IPS DF 6.9 (cell line): ENCODE results near the gene GPRIN2.
A peak's percentile ranks its signal among the peaks of the same experiment; 100 is the strongest.
"Not testable (repeated sequence)": the region's sequence is repeated elsewhere in the genome, so short reads cannot be mapped to it uniquely, and the experiment has no call there.

ENCODE experiments used
- DNase-seq: peaks from one replicate; pipeline ENCODE4 v3.0.0-alpha.2; 2013; ENCODE audit warnings: low read depth, low spot score
- H3K27ac ChIP-seq: one replicate; pipeline ENCODE4 v1.5.1; 2013; ENCODE audit warnings: low read length, control low read depth
- H3K27me3 ChIP-seq: 2 replicates; pipeline ENCODE4 v1.6.1; 2013; ENCODE audit warnings: mild to moderate bottlenecking, low read length; ENCODE audit not compliant: control insufficient read depth, insufficient read depth
- H3K36me3 ChIP-seq: 2 replicates; pipeline ENCODE4 v1.6.1; 2013; ENCODE audit warnings: low read length; ENCODE audit not compliant: control insufficient read depth, insufficient read depth
- H3K4me1 ChIP-seq: 2 replicates; pipeline ENCODE4 v1.6.1; 2013; ENCODE audit warnings: low read length; ENCODE audit not compliant: control insufficient read depth, insufficient read depth
- H3K4me3 ChIP-seq: 2 replicates; pipeline ENCODE4 v1.5.1; 2013; ENCODE audit warnings: mild to moderate bottlenecking, low read length
- H3K9me3 ChIP-seq: 2 replicates; pipeline ENCODE4 v1.6.1; 2013; ENCODE audit warnings: low read length, inconsistent platforms; ENCODE audit not compliant: control insufficient read depth, insufficient read depth
- WGBS: extraction: QIAGEN DNeasy Blood & Tissue Kit; methylation state at CpG from one replicate; pipeline ENCODE4 v1.1.7; 2013; ENCODE audit warnings: mixed read lengths, missing lambda C conversion rate; ENCODE audit not compliant: insufficient read length, insufficient coverage; 5-methylcytosine and 5-hydroxymethylcytosine counted together

Gene GPRIN2

DNA sequence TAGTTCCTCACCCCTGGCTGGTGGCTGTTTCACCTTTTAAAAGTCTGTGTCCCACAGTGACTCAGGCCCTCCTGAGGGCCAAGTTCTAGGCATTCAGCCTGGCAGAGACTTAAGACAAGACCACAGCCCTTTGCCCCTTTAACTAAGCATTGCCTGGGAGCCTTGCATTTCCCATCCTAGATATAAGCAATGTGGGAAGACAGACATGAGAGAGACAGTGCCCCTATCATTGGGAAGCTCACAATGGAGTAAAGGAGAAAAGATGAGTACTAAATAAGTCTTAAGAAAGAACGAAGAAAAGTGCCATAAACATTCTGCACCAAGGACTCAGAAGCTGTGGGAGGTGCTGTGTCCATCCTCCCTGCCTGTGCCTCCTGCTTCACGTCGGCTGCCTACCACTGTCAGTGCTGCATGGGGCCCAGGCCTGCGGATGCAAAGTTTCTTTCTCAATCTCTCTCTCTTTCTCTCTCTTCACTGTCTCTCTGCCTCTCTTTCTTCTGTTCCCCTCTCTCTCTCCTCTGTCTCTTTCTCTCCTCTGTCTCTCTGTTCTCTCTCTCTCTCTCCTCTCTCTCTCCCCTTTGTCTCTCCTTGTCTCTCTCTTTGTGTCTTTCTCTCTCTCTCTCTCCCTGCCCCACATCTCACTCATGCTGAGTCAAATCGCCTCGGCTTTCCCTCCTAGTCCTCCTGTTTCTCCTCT, 21.5 kb downstream of the GPRIN2 start:
- Histone ChIP-seq H3K27me3 (no peaks in the 10 kb centered on the region), H3K9me3 (no peaks in the 10 kb centered on the region), H3K4me1 (peaks cover 2% of the 10 kb centered on the region; the same call in 1 of the 2 replicates), H3K27ac (no peak overlapping the region), H3K36me3 (no peaks in the 10 kb centered on the region), H3K4me3 (no peak overlapping the region)
- WGBS, result no CpG with 5 or more reads among the region's 6 CpGs
- DNase-seq, result no peak

DNA sequence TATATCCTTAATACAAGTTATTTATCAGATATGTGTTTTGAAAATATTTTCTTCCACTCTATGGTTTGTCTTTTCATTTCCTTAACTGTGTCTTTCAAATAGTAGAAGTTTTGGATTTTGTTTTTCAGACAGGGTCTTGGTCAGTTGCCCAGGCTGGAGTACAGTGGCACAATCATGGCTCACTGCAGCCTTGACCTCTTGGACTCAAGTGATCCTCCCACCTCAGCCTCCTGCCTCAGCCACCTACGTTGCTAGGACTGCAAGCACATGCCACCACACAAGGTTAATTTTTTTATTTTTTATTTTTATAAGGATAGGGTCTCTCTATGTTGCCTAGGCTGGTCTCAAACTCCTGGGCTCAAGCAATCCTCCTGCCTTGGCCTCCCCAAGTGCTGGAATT, 24.2 kb downstream of the GPRIN2 start:
- H3K36me3 ChIP-seq, H3K4me3 ChIP-seq, H3K27ac ChIP-seq, H3K27me3 ChIP-seq, DNase-seq, H3K4me1 ChIP-seq, H3K9me3 ChIP-seq: not testable (repeated sequence)
- WGBS, result no CpG with 5 or more reads among the region's 1 CpG

DNA sequence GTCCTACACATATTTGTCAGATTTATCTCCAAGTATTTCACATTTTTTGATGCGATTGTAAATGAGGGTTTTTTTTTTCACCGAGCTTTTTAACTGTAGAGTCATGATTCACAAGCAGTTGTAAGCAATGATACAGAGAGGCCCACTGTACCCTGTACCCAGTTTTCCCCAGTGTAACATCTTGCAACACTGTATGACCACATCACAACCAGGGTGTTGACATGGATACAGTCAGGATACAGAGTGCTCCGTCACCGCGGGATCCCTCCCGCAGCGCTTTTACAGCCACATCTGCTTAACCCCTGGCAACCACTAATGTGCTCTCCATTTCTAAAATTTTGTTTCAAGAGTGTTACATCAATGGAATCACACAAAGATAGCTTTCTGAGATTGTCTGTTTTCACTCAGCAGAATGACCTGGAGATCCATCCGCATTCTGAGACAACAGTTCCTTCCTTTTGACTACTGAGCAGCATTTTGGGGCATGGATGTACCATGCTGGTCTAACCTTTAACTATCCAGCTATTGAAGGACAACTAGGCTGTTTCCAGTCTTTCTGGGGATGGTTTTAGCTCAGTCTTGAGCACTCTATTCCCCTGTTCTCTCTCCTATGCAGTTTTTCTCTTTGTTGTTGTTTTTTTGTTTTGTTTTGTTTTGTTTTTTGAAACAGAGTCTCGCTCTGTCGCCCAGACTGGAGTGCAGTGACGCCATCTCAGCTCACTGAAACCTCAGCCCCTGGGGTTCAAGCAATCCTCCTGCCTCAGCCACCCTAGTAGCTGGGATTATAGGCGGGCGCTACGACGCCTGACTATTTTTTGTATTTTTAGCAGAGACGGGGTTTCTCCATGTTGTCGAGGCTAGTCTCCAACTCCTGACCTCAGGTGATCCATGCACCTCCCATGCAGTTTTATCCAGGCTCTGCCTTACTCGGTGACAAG, 25.9 kb downstream of the GPRIN2 start:
- no peaks in the 10 kb centered on the region for H3K36me3 ChIP-seq
- no peak for DNase-seq
- H3K27ac ChIP-seq, result no peak overlapping the region
- H3K27me3 ChIP-seq, result no peaks in the 10 kb centered on the region
- no peaks in the 10 kb centered on the region for H3K9me3 ChIP-seq
- no peaks in the 10 kb centered on the region for H3K4me1 ChIP-seq
- no peak overlapping the region for H3K4me3 ChIP-seq
- WGBS, result no CpG with 5 or more reads among the region's 18 CpGs

DNA sequence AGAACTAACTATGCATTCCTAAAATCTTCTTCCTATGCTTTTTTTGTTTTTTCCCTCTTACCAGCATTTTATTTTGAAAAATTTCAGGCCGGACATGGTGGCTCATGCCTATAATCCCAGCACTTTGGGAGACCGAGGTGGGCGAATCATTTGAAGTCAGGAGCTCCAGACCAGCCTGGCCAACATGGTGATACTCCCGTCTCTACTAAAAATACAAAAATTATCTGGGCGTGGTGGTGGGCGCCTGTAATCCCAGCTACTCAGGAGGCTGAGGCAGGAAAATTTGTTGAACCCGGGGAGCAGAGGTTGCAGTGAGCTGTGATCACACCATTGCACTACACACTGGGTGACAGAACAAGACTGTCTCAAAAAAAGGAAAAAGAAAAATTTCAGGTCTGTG, 26.7 kb downstream of the GPRIN2 start:
- not testable (repeated sequence) for H3K4me1 ChIP-seq, H3K27ac ChIP-seq, H3K27me3 ChIP-seq, H3K36me3 ChIP-seq, H3K9me3 ChIP-seq, DNase-seq, H3K4me3 ChIP-seq
- WGBS, result no CpG with 5 or more reads among the region's 7 CpGs

DNA sequence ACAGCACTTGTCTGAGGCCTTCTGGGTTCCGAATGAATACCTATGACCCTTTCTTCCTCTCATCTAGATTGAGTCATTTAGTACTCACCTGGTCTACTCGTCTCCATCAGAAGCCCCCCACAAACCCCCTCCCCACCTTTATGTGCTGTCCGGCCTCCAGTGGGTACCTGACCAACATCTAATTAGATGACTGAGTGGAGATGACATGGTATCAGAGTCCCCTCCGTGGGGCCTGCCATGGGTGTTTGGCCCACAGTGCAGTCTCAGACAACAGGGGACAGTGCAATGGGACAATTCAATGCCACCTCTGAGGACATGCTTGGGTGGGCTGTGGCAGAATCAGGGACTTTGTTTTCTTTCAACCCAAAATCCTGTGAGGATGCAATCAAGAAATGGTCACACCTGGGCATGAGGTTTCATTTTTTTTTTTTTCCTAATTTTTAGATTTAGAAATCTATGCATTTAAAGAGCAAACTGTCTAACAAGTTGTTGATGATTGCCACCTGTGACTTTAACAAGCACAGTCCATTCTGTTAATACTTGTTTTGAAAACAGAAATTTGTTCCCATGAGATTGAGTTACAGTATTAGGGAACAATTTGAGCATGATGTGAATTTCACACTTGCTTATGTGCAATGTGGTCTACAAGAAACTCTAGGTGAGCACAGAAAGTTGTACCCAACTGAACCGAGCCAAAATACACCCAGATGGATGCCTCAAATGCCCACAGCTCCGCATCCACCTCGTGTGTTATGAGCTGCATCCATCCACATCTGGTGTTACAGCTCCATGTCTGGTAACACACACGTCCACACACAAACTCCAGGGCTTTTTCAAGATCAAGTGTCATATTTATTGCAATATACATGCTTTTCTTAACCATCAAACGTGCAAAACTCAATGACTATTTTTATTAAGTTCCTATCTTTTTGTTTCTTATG, 27.5 kb downstream of the GPRIN2 start:
- Histone ChIP-seq H3K36me3 (no peaks in the 10 kb centered on the region), H3K27ac (no peak overlapping the region), H3K4me1 (0 out of 2 replicates have a peak, but pooled peaks cover 1% of the 10 kb centered on the region), H3K9me3 (no peaks in the 10 kb centered on the region), H3K27me3 (no peaks in the 10 kb centered on the region), H3K4me3 (no peak overlapping the region)
- no peak for DNase-seq
- WGBS, result no CpG with 5 or more reads among the region's 9 CpGs

DNA sequence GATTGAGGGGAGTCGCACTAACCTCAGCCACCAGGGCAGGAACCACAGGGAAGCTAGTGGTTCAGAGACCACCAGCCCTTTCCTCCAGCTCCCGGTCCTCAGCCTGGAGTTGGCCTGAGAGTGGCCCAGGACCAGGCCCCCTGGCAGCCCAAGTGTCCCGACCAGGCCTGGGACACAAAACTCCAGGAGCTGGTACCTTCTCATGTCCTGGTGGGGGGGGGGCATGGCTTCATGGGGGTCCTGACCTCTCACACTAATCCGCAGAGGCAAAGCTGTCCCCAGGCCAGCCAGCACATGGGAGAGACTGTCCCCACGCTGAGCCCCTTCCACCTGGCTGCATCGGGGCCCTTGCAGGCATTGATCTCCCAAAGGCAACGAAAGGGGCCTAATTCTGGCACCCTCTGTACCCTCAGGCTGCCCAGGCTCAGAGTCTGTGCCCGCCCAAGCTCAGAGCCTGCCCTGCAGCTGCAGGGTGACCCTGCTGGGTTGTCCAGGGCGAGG, 28.2 kb downstream of the GPRIN2 start:
- no peak overlapping the region for H3K27ac ChIP-seq
- H3K4me1 ChIP-seq, result peaks cover 4% of the 10 kb centered on the region; the same call in 1 of the 2 replicates
- WGBS, result no CpG with 5 or more reads among the region's 9 CpGs
- H3K9me3 ChIP-seq, result no peaks in the 10 kb centered on the region
- no peaks in the 10 kb centered on the region for H3K36me3 ChIP-seq
- no peaks in the 10 kb centered on the region for H3K27me3 ChIP-seq
- DNase-seq, result no peak
- no peak overlapping the region for H3K4me3 ChIP-seq

DNA sequence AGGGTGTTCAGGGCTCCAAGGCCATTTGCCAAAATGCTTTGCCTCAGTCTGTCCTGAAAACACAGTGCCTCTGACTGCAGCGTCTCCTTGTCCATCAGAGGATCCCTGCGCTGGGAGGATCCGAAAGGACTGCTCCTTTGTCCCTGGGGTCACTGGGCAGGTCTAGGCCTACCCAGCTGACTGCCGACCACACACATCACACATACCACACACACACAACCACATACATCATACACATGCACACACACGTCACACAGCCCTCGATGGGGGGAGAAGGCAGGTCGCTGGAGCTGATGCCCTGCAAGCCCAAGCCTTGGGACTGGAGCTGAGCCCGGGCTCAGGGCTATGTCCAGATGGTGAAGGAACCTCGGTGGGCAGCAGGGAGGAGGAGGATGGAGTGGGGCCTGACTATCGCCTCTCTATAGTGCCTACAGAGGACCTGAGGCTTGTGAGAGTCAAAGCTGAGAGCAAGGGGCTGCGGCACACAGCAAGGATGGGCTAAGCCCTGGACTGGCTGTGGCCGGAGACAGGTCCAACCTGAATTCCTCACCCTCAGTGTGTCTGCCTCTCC, 29.1 kb downstream of the GPRIN2 start:
- no CpG with 5 or more reads among the region's 12 CpGs for WGBS
- H3K27me3 ChIP-seq, result no peaks in the 10 kb centered on the region
- no peak overlapping the region for H3K27ac ChIP-seq
- H3K4me1 ChIP-seq, result peaks cover 4% of the 10 kb centered on the region; the same call in 1 of the 2 replicates
- DNase-seq, result no peak
- no peaks in the 10 kb centered on the region for H3K36me3 ChIP-seq
- H3K9me3 ChIP-seq, result no peaks in the 10 kb centered on the region
- H3K4me3 ChIP-seq, result no peak overlapping the region

DNA sequence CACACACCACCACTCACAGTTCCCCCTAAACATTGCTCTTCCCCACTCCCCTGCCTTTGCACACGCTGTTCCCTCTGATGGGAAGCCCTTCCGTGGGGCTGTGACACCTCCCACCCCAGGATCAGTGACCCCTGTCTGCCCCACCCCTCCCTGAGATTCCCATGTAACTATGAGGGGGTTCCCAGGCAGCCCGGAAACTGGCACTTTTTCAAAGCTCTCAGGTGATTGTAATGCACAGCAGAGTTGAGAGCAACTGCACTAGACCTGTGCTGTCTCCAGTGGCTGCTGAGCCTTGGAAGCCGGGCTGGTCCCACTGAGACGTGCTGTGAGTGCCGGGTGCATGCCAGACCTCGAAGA, 29.8 kb downstream of the GPRIN2 start:
- Histone ChIP-seq H3K27me3 (no peaks in the 10 kb centered on the region), H3K4me1 (peaks cover 4% of the 10 kb centered on the region; the same call in 1 of the 2 replicates), H3K36me3 (no peaks in the 10 kb centered on the region), H3K4me3 (no peak overlapping the region), H3K9me3 (no peaks in the 10 kb centered on the region), H3K27ac (no peak overlapping the region)
- no peak for DNase-seq
- WGBS, result no CpG with 5 or more reads among the region's 7 CpGs

DNA sequence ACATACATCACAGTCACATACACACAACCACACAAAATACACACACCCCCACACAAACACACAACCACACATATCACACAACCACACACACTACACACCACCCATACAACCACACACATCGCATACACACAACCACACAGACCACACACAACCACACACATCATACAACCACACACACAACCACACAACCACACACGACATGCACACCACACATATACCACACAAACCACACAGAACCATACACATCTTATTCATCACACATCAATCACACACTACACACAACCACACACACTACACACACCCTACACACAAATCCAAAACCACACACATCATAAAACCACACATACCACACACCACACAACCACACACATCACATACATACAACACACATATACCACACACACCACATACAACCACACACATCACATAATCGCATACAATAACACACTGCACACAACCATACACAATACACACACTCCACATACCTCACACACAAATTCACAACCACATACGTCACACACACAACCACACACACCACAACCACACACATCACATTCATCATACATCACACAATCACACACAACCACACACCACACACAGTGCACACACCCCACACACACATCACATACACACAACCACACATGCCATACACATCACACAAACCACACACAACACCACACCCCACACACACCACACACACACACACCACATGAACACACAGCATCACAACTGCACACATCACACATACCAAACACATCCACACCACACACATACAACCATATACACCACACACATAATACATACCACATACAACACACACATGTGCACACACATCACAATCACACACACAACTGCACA, 30.4 kb downstream of the GPRIN2 start:
- Histone ChIP-seq H3K36me3 (no peaks in the 10 kb centered on the region), H3K27me3 (no peaks in the 10 kb centered on the region), H3K4me3 (no peak overlapping the region), H3K9me3 (no peaks in the 10 kb centered on the region), H3K27ac (peak overlapping the region; percentile 1), H3K4me1 (peaks cover 4% of the 10 kb centered on the region; the same call in 1 of the 2 replicates)
- DNase-seq, result no peak
- 100% methylated on average over 4 of the region's 4 CpGs for WGBS
